SKM-1 (cell line): ENCODE data around the gene TMEM86A.

ENCODE experiments used
- DNase-seq: peaks from one replicate; lab custom pipeline; 2025; ENCODE audit not compliant: unreplicated experiment; lab: John Stamatoyannopoulos, UW

The TMEM86A gene

DNA sequence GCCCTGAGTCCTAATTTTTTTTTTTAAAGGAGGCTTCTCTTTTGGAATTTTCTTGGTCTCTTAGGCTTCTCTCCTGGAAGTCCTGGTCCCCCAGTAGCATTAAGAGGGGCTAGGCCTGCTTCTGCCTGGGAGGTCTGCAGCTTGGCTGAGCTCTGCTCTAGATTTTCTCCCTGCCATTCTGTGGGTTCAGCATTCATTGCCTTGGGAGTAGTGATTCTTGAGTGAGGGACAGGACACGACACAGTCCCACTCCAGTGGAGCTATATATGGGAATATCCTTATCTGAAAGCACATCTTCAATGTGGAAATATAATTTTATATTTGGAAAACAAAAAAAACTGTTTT is 23.7 kb downstream of the TMEM86A start:
- DNase-seq: no peak

DNA sequence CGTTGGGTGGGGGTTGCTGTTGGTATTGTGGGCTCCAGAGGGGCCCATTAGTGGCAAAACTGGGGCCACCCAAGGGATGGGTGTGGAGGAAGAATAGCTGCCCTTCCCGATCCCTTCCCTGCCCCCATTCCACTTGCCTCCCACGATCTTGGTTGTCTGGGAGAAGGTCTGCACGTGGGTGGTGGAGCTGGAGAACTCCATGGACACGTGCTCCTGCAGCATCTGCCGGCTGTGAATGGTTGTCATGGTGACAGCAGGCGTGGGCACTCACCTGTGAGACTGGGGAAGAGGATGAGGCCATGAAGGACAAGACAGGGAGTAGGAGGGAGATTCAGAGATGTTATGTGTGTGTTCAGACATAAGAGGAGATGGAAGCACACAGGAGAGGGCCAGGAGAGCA is 25.4 kb downstream of the TMEM86A start:
- DNase-seq: no peak

DNA sequence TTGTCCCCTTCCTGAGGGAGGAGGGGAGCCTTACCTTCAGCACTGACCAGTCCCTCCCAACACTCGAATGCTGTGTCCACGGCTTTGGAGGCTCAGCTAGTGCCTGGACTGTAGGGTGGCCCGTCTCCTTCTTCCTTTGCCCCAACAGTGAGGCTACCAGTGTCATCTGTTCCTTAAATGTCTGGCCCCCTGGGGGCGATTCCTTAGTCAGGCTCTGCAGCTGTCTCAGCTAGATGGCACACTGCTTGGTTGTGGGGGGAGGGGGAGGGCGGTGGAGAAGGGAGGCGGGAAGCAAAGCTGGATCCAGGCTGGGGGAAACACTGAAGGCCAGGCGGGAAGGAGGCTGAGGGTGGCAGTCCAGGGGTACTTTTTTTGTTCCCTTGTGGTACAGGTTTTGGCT is 27.5 kb downstream of the TMEM86A start, which contains the start of gene IGSF22:
Gene IGSF22, minus strand, starts transcription at position 149 of the 400 bp plus-strand sequence. CDS start 1,952 bp downstream, outside the sequence.
- no peak for DNase-seq

DNA sequence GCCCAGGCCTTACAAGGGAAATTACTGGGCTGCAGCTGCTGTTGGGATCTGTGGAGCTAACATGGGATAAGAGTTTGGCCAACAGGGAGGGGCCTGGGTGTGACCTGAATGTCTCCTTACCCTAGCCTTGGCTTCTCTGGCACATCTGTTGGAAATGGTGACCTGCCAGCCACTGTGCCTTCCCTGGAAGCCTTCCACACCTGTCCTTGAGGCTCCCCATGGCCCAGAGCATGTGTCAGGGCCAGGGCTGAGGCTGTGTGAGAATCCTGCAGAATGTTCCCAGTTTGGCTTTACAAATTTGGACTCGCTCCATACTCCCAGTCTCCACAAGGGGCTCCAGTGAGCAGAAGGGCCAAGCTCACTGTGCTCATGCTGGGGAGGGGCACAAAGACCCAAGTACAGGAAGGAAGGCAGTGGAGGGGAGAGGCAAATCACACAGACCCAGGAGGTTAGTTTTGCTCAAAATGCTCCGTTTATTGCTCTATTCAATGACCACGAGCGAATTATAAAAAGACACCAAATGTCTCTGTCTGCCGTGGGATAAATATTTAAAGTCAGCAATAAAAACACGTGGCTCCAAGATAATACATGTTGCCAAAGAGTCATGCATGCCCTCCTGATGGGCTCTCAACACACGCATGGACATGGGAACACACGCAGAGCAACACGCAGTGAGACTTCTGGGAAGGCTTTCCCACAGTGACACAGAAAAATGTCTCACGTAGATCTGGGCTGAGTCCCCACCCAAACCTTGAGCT is 29.1 kb downstream of the TMEM86A start:
- DNase-seq: peak; percentile 23

DNA sequence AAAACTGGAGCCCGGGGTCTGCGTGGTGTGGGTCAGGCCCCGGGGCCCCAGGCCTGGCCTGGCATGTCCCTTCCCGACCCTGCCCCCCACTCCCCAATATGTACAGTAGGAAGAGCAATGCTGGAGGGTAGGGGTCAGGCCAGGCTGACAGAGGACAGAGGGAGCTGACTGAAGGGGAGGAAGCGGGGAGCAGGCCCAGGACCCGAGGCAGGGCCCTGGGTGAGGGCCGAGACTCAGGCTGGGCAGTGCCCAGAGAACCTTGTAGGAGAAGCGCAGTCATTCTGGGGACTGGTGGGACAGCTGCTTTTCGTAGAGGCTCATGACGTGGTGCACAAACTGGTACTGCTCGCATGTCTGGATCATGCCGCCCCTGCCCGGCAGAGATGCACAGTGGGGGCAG is 30.1 kb downstream of the TMEM86A start:
- DNase-seq: no peak

DNA sequence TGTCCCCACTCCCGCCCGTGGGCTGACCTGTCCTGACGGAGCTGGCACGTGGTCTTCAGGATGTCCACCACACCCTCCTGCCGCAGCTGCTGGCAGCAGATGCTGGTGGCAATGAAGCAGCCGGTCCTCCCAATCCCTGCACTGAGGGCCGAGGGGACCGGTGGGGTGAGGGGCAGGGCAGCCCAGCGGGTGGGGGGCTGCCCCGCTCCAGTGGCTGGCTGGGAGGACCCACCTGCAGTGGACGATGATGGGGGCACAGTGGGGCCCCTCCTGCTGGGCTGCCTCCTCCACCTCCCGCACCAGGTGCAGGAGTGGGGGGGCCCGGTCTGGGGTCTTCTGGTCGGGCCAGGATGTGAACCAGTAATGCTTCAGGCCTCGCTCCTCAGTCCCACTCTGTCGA is 30.8 kb downstream of the TMEM86A start:
- no peak for DNase-seq

DNA sequence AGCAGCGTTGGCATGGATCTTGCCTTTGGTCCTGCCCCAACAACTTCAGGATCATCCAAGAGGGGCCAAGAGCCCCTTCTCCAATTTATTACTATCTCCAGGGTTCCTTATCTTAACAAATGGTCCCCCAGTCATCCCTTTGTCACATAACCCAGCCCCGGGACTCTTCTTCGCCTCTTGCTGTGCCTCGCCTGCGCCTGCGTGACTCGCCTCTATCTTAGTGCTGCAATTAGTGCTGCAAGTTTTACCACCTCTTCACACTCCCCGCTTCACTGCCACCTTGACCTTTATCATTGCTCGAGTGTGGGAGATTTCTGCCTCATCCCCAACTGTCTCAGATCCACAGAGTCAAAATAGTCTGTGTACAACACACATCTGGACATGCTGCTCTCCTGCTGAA is 31.4 kb downstream of the TMEM86A start:
- no peak for DNase-seq

DNA sequence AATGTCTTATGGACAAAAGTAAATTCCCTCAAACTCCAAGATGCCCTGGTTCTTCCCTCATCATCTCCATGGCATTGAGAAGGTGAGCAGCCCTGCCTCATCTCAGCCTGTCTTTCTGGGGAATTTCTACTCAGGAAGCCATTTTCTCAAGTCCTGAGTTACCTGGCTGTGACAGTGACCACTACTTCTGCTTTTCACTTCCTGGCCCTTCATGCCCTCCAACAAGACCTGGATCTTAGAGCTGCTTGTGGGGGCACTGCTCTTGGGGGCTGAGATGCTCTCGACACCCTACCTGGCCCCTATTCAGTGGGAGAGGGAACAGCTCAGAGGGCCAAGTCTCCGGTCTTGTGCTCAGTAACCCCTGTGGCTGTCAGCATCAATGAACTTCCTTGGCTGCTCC is 32.9 kb downstream of the TMEM86A start:
- no peak for DNase-seq

DNA sequence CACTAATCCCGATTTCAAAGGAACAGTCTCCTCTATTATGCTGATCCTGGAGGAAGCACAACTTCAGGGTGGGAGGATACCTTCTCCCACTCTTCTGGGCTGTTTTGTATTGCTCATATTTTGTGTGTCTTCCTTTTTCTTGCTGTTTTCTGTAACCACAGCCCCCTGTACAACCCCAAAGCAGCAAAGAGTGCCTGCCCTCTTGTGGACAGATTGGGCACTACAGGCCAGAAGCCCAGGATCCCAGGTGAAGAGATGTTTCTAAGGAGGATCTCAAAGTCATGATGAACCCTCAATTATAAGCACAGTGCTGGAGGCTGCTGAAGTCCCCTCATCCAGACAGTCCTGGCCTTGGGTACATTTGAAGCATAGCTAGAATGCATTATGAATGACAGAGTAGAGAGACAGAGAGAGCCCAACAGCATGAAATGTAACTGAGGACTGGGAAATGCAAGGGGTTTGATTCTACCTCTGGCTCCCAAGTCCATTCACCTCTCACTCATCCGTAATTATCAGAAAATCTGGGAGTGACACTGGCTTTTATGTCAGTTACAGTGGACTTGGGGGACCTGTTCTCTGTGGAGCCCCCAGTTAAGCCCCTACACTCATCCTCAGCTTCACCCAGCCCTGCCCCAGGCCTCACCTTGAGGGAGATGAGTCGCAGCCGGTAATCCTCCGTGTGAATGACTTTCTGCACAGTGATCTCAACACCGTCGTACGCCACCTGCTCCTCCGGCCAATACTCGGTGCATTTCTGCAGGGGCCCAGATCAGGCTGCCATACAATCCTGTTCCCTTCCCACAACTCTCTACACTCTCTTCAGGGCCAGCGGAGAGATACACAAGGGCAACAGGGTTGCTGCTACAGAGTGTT is 33.6 kb downstream of the TMEM86A start:
- DNase-seq: peak; percentile 38

DNA sequence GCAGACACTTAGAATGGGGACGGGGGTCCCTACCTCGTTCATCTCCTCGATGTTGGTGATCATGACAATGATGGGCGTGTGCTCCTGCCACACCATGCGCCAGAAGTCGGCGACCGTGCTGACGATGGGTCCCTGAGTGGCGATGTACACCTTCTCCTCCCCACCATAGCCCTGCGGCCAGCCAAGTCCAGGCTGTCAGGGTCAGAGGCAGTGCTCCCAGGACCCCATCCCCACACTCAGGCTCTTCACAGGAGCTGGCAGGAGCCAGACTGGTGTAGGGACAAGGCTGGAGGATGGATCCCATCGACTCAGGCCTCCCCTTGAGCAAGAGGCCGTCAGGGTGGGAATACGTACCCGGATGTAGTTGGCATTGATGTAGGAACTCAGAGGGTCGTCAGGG is 34.6 kb downstream of the TMEM86A start:
- no peak for DNase-seq

DNA sequence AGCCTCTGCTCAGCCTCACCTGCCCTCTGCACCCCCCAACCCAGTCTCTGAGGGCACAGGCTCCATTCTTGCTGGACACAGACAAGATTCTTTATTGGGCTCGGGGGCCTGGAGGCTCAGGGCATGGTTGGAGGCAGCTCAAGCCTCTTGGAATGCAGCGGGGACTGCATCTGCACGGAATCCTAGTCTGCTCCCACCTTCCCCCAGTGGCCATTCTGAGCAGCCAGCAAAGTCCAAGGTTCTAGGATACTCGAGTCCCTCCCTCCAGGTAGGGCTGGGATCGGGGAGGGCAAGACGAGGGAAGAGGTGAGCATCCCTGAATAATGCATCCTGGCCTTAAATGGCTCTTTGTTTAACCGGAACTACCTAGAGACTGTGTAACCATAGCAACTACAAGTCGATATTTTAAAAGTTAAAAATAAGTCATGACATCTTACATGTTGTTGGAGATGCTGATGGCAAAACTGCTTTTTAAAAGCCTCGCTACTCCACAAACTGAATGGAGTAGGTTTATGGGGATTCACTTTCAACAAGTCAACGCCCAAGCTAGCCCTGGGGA is 38.1 kb downstream of the TMEM86A start:
- DNase-seq: no peak

DNA sequence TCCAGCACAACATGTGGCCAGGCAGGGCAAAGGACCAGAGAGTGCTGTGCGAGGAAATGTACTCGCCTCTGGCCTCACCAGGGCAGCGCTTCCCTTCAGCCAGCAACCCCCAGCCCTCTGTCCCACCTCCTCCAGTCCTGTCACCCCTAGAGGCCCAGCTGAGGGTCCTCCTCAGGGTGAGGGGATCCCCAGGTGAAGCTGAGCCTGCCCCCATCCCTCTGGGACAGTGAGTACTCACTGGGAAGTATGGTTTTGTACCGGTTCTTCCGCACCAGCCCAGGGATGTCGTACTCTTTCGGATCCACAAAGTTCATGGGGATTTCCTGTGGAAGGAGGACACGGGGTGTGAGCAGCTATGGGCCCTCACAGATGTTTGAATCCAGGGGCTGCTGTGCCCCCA is 39.1 kb downstream of the TMEM86A start:
- no peak for DNase-seq

DNA sequence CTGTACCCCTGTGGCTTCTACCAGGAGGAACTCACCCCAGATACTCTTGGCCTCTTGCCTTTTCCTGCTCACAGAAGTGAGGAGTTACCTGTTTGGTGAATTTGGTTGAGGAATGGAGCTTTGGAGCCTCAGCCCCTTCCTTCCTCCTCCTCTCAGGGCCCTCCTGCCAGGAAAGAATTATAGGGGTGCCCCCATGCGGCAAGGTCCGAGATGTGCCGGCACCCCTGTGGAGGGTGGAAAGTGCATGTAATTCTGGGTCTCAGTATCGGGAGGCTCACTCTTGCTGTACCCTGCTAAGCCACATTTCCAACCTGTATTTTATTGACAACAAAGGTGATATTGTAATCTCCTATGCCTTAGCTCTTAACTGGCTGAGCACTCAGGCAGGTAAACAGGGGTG is 41.1 kb downstream of the TMEM86A start:
- DNase-seq: no peak

DNA sequence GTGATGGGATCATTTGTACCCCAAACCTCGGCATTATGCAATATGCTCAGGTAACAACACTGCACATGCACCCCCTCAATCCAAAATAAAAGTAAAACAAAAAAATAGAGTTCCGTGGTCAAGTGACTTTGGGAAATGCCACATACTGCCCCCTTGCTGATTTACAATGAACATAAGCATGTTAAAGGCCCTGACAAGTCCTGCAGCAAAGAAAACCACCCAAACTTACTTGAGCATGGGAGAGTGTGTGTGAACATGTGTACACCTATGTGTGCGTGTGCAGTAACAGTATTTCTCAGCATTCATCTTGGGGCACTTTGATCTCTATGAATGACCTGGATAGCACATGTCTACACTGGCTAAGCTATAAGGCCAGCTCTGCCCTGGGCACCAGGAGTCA is 43.2 kb downstream of the TMEM86A start:
- DNase-seq: no peak

DNA sequence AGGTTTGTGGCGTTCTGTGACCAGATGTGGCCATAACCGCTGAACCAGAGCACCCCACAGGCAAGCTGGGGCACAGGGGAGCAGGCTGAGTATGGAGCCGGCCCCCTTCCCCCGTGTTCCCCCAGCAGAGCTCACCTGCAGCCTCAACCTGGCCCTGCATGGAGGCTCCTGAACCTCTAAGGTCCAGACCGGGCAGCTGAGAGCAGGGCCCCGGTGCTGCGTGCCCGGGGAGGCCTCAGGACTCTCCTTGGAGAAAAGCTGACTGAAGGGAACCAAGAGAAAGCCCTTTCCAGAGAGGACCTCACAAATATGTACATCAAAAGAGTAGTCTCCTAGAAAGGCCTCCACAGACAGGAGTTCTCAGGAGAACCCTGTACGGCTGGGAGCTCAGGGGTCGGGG is 44.8 kb downstream of the TMEM86A start:
- no peak for DNase-seq

DNA sequence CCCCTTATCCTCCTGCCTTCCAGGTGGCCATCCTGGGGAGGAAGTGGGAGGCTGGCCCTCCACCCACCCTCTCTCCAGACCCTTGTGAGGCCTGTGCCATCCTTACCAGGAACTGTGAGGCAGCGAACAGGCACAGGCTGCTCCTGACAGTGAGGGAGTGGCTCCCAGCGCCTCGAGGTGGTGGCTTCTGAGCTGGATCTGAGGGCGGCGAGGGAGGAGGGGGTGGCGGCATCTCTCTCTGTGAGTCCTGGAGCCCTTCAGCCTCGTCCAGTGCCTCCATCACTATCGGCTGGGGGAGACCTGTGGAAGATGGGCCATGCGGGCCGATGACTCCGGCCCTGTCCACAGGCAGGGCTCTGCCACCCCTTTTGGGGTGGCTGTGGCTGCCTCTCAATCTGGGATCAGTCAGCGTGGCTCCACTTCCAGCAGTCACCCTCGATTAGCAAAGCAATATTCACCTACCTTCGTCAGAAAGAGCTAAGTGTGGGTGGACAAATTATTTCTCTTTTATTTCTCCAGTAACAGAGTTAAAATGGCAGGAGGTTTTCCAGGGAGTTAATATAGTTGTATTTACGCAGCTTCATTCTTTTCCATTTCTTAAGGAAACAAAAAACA is 45.4 kb downstream of the TMEM86A start:
- DNase-seq: no peak

DNA sequence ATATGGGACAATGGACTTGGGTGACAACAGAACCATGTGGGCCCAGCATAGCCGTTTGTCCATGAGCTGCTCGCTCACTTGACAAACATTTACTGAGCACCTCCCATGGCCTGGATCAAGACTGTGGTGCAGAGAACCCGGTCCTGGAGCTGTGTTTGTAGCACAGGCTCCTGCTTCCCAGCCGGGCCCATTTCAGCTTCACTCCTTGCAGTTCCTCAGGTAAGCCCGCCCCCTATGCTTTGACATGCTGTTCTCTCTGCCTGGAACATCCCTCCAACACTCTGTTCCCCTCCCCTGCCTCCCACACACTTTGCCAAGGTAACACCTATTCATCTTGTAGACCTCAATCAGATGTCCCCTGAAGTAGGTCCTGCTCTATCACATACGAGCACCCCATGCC is 46.7 kb downstream of the TMEM86A start:
- no peak for DNase-seq

DNA sequence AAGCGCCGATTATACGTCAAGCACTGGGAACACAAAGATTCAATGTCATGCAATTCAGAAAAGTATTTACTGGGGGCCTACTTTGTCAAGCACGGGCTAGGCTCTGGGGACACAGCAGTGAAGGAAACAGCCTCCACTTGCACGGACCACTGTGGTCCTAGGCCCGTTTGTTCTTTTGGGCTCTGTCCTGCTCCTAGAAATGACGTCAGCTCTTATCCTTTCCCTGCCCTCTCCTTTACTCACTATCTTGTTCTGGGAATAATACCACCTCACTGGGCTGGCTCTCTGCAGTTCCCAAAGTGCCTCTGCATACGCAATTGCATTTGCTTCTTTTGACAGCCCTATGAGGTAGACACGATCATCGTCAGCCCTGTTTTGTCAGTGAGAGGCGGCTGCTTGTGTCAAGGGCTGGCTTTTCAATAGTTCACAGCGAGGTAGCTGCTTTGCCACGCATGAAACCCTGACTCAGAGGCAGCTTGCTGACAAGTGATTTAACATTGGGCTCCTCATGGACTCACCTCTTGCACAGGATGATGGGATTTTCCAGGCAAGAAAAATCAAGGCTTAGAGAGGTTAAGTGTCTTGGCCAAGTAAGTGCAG is 50.3 kb downstream of the TMEM86A start:
- DNase-seq: no peak

DNA sequence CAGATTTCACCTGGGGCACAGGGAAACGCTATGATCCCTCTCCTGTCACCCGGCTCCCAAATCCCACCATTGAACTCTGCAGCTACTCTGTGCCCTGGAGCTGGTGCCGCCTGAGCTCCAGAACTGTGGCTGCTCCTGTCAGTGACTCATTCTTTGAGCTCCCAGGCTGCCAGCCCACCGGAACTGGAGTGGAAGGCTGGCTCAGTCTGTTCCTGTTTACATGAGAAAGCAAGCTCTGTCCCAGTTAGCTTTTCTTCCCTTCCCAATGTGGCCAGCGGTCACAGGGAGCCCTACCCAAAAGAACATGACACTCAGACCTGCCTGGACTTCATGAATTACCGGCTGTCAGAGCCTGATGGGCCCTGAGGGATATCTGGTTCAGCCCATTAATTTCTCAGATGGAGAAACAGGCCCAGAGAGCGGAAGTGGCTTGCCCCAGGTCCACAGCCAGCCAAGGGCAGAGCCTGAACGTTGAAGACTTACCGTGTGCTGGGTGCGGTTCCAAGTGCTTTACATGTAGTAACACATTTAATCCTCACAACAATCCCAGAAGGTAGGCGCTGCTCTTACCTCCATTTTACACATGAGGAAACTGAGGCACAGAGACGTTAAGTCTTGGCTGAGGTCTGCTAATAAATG is 51.2 kb downstream of the TMEM86A start:
- DNase-seq: no peak

DNA sequence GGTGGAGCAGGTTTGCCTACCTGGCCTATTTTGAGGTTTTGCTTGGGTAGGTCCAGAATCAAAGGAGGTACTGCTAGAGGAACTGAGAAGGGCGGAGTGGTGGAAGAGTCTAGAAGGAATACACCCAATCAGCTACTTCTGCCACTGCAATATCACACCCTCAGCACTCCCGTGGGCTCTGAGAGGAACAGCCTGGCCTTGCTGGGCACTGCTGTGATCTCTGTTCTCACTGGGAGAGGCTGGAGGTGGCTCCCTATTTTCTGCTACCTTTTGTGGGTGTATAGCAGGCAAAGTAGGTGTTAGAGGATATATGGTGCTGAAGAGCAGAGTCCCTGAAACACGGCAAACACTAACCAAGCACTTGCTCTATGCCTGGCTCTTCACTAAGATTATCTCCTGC is 52.4 kb downstream of the TMEM86A start:
- DNase-seq: no peak

DNA sequence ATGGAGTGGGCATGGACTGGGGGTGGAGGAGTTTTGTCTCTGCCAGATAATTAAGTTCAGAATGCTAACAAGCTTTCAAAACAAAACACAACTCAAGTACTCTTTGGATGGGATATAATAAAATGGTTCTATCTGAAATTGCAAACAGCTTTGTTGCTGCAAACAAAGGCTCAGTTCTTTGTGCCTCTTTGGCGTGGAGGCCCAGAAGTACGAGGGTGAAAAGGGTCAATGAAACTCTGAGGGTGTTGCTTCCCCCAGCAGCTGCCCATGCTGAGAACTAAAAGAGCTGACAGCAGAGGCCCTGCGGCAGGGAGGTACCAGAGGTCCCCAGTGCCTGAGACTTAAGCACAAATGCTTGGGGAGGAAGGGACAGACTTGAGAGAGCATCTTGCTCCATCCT is 53.9 kb downstream of the TMEM86A start:
- DNase-seq: no peak
